GM06990 (cell line): Measurements from ENCODE around the gene CHL1.
"Not testable (repeated sequence)": the region's sequence is repeated elsewhere in the genome, so short reads cannot be mapped to it uniquely, and the experiment has no call there.

Experiments
- DNase-seq: peaks from one replicate; pipeline ENCODE4 v3.0.0-alpha.2; 2011; ENCODE audit not compliant: insufficient read length; ENCODE audit errors: extremely low read depth
- H3K27me3 ChIP-seq: replicated peaks from 2 replicates; pipeline ENCODE4 v1.6.0; 2011; ENCODE audit warnings: low read length; ENCODE audit not compliant: control insufficient read depth, insufficient read depth
- H3K36me3 ChIP-seq: 2 replicates; pipeline ENCODE4 v1.5.1; 2011; ENCODE audit warnings: low read length; ENCODE audit not compliant: control insufficient read depth, insufficient read depth
- H3K4me3 ChIP-seq: replicated peaks from 2 replicates; pipeline ENCODE4 v1.5.1; 2011; ENCODE audit warnings: low read depth, mild to moderate bottlenecking, control low read depth, low read length
- CTCF ChIP-seq: IDR thresholded peaks from 2 replicates; pipeline ENCODE4 v1.5.1; 2011; ENCODE audit warnings: low read length, control low read depth, mild to moderate bottlenecking, inconsistent platforms; ENCODE audit not compliant: insufficient read depth, poor library complexity, severe bottlenecking

The CHL1 gene

GRCh38 chr3:355622-356021 is 159.1 kb downstream of the CHL1 start:
- no peak for DNase-seq
- Histone ChIP-seq H3K36me3 (no peaks in the 10 kb centered on the region), H3K27me3 (no peaks in the 10 kb centered on the region), H3K4me3 (no peak overlapping the region)
- no peak for TF ChIP-seq CTCF

- no peaks in the 10 kb centered on the region for H3K27me3 ChIP-seq
- H3K36me3 ChIP-seq = no peaks in the 10 kb centered on the region
- TF ChIP-seq CTCF = no peak
- DNase-seq = no peak
- no peak overlapping the region for H3K4me3 ChIP-seq
Measured at GRCh38 chr3:356952-357351, 160.4 kb downstream of the CHL1 start.

GRCh38 chr3:359672-360071 is 163.1 kb downstream of the CHL1 start:
- no peak for TF ChIP-seq CTCF
- H3K27me3 ChIP-seq = no peaks in the 10 kb centered on the region
- H3K4me3 ChIP-seq = no peak overlapping the region
- H3K36me3 ChIP-seq = no peaks in the 10 kb centered on the region
- no peak for DNase-seq

GRCh38 chr3:362681-363338 is 166.2 kb downstream of the CHL1 start:
- TF ChIP-seq CTCF = no peak

GRCh38 chr3:364287-364686 is 167.7 kb downstream of the CHL1 start:
- TF ChIP-seq CTCF = no peak
- no peaks in the 10 kb centered on the region for H3K27me3 ChIP-seq
- H3K36me3 ChIP-seq = no peaks in the 10 kb centered on the region
- H3K4me3 ChIP-seq = no peak overlapping the region
- DNase-seq = no peak

More at GRCh38 chr3:362681-363338, 166.2 kb downstream of the CHL1 start:
- Histone ChIP-seq H3K36me3 (no peaks in the 10 kb centered on the region), H3K4me3 (no peak overlapping the region), H3K27me3 (no peaks in the 10 kb centered on the region)
- no peak for DNase-seq

- Histone ChIP-seq H3K27me3 (no peaks in the 10 kb centered on the region), H3K4me3 (no peak overlapping the region), H3K36me3 (no peaks in the 10 kb centered on the region)
- no peak for TF ChIP-seq CTCF
- DNase-seq = no peak
Measured at GRCh38 chr3:365268-365667, 168.7 kb downstream of the CHL1 start.

- H3K36me3 ChIP-seq, H3K4me3 ChIP-seq, DNase-seq: not testable (repeated sequence)
Measured at GRCh38 chr3:366253-366652, 169.7 kb downstream of the CHL1 start.

More at GRCh38 chr3:366253-366652, 169.7 kb downstream of the CHL1 start:
- H3K27me3 ChIP-seq = not testable (repeated sequence)
